Left forelimb (tissue), 1 donor: ENCODE measurements around the gene RBPJ.
"Not testable (repeated sequence)": the region's sequence is repeated elsewhere in the genome, so short reads cannot be mapped to it uniquely, and the experiment has no call there.

Experiments used
- DNase-seq: peaks from one replicate; pipeline ENCODE4 v3.0.0-alpha.2; 2018; ENCODE audit warnings: low spot score

Gene RBPJ

DNA sequence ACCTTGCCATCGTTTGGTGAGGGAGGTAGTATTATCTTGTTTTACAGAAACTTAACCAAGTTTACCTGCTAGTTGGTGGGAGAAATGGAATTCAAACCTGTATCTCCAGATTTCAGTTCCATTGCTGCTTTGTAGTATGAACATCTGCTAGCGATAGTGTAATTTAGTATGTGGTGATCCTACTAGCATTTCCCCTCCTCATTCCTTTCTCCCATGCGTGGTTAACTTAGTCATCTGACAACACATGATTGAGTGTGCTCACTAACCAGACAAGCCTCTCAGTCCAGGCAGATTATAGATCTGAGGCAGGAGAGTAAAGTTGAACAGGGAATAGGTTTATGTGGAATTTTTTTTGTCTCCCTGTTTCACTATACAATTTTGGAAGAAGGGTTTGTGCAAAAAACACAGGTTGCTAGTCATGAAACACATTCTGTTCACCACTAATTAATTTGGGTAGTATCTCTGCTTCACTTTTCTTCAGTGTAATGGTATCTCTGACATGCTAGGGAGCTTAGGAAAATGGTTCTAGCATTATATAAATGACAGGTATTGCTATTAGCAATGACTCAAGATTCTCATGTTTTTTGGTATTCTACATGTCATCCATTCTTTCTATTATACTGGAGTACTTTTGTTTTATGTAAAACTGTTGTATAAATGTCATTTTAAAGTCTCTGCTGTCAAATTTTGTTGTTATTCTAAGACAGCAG lies 21.7 kb downstream of the RBPJ start:
- no peak for DNase-seq

DNA sequence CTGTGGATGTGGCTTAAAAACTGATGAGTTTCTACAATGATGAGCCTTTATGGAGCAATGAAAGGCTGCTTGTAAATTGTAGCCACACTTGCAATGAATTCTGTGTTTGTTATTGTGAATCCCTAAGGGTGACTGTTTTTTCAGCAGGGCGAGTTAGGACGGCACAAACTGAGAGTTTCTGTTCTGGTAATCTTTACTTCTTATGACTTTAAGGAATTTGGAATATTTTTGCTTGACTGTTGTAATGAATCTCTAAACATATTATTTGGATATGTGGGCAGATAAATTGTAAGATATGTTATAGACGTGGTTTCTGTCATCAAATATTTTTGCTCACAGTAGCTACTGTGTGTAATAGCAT lies 22.2 kb downstream of the RBPJ start:
- no peak for DNase-seq

GRCh38 chr4:26344901-26345564 lies 24.2 kb downstream of the RBPJ start:
- DNase-seq, result no peak

DNA sequence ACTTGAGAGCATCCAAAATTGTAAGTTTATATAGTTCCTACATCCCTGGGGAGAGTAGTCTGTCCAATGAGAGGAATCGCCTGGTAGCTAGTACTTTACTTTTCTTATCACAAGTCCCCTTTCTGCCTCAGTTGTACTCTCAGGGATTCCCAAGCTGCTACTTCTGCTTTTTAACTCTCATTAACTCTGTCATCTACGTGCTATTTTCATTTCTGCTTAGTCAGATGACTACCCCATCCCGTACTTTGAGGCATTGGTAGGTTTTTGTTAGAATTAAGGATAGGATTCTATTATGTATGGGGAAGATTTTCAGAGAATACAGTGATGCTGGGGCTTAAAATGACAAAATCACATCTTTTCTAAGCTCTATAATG lies 24.7 kb downstream of the RBPJ start:
- DNase-seq, result no peak

DNA sequence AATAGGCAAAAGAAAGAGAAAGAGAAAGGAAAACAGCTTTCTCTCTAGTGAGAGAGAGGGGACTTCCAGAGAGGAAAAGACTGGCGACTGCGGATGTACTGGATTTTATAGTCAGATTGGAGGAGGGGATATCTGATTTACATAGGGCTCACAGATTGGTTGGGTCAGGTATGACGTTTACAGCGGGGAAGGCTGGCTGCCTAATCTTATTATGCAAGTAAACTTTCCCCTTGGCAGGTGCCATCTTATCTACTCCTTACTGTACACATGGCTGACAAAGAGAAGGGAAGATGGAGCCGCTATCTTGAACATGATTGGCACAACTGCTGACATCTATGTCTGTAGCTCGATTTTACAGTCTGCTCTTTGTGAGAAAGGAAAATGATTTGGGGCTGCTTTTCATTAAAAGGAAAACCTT lies 25.4 kb downstream of the RBPJ start:
- no peak for DNase-seq

DNA sequence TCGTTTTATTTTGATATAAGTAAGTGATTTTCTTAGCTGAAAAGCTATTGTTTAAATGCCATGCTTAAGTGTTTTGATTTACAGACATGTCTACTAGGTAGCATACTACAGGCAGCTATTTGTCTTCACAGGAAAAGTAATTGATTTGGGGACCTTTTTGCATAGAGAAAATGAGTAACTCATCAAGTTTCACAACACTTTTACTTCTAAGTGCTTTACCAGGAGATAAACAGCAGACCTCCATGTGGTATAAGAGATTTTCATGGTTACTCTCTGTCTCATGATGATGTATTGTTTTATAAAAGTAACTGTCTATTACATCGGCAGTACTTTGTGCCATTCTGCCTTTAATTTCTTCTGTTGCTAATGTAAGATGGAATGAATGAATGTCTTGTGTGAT lies 28.7 kb downstream of the RBPJ start:
- no peak for DNase-seq

DNA sequence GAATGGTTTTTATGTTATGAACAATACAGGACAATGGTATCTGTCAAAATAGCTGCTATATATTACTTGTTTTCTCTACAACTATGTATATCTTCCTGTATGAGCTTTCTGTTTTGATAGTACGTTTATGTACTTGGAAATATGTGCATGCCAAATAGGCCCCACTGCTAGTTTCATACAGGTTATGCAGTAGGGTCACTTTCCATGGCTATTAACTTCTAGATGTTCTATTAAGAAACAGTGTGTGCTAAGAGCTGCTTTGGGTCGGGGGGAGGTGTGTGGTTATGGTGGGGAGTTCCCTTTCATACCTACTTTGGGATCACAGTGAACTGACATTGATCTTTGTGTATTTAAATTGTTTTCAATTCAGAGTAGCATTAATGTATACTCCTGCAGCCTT lies 30.9 kb downstream of the RBPJ start:
- DNase-seq, result no peak

GRCh38 chr4:26354491-26354890 lies 33.7 kb downstream of the RBPJ start:
- no peak for DNase-seq

- DNase-seq, result no peak
Observed at GRCh38 chr4:26355392-26356052, 34.7 kb downstream of the RBPJ start.

DNA sequence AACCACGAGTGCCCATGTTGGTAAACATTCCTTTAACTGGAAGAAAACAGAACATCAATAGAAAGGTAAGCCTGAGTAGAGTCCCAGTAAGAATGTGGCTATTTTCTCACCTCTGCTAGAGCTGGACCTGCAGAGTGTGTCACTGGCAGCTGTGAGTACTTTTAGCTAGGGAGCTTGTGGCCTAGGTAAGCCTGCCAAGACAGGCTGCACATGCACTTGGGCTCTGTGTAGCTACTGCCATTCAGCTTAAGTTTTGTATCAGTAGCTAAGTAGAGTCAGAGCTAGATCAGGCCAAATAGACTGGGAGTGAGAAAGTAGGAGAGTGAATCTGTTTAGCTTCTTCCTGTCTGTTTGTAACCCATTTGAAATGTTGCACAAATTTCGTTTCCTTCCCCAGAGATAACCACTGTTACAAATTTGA lies 35.3 kb downstream of the RBPJ start:
- DNase-seq, result no peak

GRCh38 chr4:26359521-26359920 lies 38.7 kb downstream of the RBPJ start:
- not testable (repeated sequence) for DNase-seq

DNA sequence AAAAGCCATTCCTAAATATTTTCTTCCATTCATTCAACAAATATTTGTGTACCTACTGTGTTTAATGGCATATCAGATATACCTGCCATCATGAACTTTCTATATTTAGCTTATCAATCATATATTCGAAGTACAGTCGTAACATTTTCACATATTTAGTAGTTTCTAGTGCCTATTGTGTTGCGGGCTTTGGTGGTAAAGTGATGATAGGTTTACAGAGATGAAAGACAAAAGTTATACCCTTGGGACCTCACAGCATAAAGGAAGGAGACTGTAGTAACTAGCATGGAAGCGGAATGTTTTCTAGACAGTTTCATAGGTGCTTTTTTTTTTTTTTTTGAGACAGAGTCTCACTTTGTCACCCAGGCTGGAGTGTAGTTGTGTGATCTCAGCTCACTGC lies 39.5 kb downstream of the RBPJ start:
- DNase-seq, result no peak

DNA sequence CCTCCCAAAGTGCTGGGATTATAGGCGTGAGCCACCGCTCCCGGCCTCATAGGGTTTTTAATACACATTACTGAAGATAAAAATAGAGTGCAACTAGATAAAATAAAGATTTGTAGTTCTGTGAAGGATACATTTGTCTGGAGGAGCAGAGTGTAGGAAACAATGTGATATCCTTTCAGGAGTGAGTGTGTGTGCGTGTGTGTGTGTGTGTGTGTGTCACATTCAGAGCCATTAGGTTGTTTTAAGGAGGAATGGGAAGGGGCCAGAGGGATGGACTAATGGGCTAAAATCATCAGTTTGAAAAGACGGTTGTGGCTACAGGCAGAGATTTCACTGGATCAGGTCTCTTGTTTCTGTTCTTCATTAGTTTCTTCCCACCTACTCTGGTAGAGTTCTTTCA lies 40.0 kb downstream of the RBPJ start:
- no peak for DNase-seq

- no peak for DNase-seq
Observed at GRCh38 chr4:26361297-26361696, 40.5 kb downstream of the RBPJ start.

DNA sequence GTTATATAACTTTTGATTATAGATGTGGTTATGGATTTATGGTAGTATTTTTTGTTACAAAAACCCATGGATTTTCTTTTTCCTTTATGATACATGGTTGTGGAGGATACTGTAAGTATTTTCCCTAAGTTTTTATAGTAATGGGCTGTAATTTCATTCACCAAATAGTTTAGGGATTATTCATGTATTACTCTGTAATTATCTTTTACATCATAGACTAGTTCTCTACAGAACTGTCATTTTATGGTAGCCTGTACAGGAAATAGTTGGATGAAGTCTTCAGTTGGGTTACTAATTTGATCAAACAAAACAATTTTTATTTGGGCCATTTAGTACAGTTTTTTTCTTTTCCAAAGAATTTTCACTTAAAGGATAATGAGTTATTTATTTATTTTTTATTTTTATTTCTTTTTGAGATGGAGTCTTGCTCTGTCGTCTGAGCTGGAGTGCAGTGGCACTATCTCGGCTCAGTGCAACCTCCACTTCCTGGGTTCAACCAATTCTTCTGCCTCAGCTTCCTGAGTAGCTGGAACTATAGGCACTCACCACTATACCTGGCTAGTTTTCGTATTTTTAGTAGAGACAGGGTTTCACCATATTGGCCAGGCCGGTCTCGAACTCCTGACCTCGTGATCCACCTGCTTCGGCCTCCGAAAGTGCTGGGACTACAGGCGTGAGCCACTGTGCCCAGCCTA lies 42.1 kb downstream of the RBPJ start:
- DNase-seq, result no peak

- DNase-seq, result no peak
Observed at GRCh38 chr4:26365537-26366150, 44.8 kb downstream of the RBPJ start.

DNA sequence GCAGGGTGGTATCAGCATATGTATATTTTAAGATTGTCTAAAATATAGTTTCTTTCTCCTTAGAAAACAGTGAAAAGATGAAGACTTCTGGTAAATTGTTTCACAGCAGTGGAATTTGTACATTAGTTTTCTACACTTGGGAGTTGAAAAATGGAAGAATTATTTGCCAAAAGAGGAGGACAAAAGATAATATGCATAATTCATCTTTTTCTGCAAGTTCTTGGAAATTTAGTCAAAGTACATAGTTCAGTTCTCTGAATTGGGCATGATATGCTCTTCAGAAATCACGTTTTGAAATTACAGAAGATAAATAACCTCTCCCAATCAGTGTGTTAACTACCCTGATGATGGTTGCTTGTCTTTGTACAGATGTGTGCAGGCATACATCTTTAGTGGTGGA lies 47.0 kb downstream of the RBPJ start:
- DNase-seq, result no peak

DNA sequence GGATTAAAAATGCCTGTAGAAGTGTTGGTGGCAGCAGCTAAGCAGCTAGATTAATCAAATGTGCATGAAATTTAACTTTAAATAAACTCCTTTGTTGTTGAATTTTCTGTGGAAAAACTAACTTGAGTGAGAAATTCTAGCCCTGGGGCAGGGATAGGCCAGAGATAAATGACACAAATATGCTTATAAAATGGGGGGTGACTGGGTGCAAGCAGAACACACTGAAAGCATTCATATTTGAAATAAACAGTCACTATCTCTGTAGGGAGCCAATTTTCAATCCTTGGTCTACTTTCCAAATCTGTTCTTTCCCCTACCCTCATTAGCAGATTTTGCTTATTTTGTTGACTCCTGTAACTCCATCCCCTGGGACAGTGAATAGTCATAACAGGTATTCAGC lies 47.9 kb downstream of the RBPJ start:
- no peak for DNase-seq

GRCh38 chr4:26369132-26369531 lies 48.3 kb downstream of the RBPJ start:
- DNase-seq, result no peak

DNA sequence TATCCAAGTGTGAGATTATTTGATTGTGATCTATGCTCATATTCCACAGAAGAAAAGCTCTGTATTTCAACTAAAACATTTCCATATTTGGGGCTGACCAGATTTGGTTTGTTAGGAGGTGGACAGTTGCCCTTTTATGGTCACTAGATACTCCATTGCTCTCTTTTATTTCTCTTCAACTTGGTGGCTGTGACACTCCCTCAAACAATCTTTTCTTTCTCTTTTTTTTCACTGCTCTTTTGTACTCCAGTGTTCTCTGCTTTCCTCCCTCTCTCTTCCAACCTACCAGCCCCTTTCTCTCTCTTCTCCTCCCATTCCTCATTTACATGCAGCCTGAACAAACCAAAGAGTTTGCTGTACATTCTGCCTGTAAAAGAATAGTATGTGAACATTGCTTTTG lies 48.8 kb downstream of the RBPJ start:
- DNase-seq, result no peak

DNA sequence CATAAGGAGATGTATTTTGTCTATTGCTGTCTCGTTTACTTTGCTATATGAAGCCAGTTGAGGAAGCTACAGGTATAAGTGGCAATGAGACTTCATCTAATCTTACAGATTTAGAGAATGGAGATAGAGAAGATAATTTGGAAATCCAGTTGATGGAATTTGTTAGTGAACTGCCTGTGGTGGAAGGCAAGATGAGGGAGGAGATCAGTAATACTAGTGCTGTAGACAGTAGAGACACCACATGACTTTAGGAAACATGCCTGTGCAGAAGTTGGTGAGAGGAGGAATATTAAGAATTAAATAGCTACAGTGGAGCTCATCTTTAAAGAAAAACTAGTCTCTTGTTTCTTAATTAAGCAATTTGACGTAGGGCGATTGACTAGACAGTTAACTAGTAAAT lies 51.3 kb downstream of the RBPJ start:
- DNase-seq, result no peak

- DNase-seq, result no peak
Observed at GRCh38 chr4:26372525-26373172, 51.8 kb downstream of the RBPJ start.
